Measurements from ENCODE around the gene ICAM2. TPM values are rescaled to one million over a fixed set of nuclear protein-coding genes. Genes with fewer than 3 reads are reported as not detected.
A peak's percentile ranks its signal among the peaks of the same experiment; 100 is the strongest.

ICAM2 gene
- total and polyA plus RNA-seq, 5 experiments from 2014 or later: 89.2 to 306 (median 218) TPM

DNA sequence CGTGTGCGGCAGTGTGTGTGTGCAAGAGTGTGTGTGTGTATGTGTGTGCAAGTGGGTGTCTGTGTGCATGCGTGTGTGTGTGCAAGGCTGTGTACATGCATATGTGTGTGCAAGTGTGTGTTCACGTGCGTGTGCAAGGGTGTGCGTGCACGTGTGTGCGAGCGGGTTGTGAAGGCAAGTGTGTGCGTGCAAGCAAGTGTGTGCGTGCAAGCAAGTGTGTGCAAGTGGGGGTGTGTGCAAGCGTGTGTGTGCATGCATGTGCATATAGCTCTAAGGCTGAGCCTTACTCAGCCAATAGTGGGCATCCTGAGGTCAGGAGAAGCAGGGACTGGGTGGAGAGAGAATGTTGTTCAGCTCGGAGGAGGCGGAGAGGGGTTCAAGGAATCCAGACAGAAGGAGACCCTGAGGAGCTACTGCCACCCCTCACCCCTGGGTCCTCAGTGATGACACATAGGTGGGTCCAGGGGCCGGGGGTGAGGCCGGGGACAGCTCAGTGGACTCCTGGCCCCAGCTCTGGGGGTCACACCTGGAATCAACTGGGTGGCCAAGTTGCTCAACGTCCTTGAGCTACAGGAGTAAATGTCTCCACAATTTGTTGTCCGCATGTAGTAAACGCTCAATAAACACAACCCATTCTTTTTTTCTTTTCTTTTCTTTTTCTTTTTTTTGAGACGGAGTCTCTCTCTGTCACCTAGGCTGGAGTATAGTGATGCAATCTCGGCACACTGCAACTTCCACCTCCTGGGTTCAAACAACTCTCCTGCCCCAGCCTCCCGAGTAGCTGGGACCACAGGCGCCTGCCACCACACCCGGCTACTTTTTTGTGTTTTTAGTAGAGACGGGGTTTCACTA, 20.5 kb downstream of the ICAM2 start:
- peaks cover 0 to 23% (median 11%) of the 10 kb centered on the region in 3 donors for H3K36me3 Mint-ChIP-seq
- DNase-seq (no peak), ATAC-seq (no peak)
- peak overlapping the region; percentile 32 to 93 (median 74) for H3K4me3 Mint-ChIP-seq
- H3K4me1 Mint-ChIP-seq: peaks cover 9 to 34% (median 31%) of the 10 kb centered on the region in 4 donors
- POLR2A ChIA-PET: interaction anchor here (0.7 to 8.1 kb wide), 6 partner anchors 9 to 417 kb away, joined by 3 to 150 read pairs (median 4); partner anchors contain the start of gene ICAM2
- H3K27me3 Mint-ChIP-seq: no peaks in the 10 kb centered on the region
- H3K27ac Mint-ChIP-seq: peak overlapping the region; percentile 52 to 93 (median 78)
- H3K9me3 Mint-ChIP-seq: no peaks in the 10 kb centered on the region

DNA sequence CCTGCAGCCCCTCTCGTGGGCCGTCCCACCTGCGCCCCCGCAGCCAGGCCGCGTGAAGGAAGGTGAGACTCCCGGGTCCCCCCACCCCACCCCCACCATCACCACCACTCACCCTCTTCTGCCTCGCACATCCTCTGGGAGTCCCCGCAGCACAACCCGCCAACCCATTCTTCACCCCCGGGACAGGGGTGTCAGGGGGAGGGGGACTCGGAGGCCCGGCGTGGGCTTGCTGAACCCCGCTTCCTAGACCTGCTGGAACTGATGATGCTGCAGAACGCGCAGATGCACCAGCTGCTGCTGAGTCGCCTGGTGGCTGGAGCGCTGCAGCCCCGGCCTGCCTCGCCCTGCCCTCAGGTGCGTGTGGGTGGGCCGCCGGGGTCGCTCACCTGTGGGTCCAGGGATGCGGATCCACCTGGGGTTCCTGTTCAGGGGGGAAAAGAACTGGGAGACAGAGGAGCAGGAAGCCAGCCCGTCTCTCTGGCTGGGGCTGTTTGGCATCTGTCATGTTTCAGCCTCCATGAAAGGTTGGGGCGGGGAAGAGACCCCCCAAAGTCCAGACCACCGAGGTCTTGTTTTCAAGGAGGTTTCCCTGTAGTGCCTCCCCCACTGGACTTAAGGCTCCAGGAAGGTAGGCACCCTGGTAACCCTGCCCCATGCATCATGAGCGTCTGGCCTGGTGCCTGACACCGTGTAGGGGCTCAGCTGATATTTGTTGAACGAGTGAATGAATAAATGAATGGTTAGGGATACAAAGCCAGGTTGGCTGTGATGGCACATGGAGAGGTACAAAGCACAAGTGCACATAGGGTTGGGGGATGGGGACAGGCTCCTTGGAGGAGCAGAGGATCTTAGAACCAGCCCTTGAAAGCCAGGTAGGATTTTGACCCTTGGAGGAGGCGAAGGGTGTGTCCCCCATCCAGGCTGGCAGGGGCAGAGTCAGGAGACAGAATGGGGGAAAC, 21.4 kb downstream of the ICAM2 start:
- Mint-ChIP-seq H3K36me3 (peaks cover 0 to 13% (median 7%) of the 10 kb centered on the region in 3 donors), H3K27ac (peak overlapping the region; percentile 52 to 93 (median 74)), H3K27me3 (no peaks in the 10 kb centered on the region), H3K9me3 (no peaks in the 10 kb centered on the region), H3K4me1 (peaks cover 9 to 40% (median 32%) of the 10 kb centered on the region in 4 donors), H3K4me3 (peak overlapping the region; percentile 67 to 93 (median 80))
- POLR2A ChIA-PET: interaction anchor here (0.9 to 8.1 kb wide), 7 partner anchors 8 to 150 kb away, joined by 3 to 150 read pairs (median 4); partner anchors contain the start of gene ICAM2
- DNase-seq (peak in 3 of 10 donors; percentile 22 to 24 (median 24)), ATAC-seq (peak; percentile 28 to 53)

DNA sequence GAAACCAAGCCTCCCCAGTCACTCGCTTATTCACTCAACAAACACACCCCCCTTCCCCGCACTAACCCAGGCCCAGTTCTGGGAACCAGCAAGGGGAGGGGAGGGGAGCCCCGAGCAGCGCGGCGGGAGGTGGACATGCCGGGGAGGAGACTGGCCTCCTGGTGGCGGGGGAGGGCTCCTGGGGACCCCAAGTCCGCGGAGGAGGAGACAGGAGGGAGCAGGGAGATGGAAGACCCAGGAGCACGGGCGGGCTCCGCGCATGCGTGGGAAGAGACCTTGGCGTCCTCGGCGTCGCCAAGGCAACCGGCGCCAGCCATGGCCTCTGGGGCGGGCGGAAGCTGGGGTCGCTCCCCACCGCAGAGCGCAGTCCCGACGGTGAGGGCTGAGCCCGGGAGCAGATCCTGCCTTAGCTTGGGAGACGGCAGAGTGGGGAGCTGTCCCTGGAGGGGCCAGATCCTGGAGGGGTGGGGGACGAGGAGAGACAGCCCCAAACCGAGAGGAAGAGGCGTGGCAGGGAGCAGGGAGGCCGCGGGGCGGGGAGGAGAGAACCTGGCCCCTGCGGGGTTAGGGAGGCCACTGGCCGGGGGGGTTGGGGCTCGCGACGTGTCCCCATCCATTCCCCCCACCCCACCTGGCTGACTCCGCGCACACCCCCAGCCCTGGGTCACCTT, 22.2 kb downstream of the ICAM2 start, which contains the start of gene PRR29:
Gene PRR29, plus strand, starts transcription at position 302 of the 671 bp plus-strand sequence. Its CDS starts 14 bp downstream, at position 316.
- peak within 1 kb of the TSS; percentile 84 to 94 (median 89) for H3K4me3 Mint-ChIP-seq
- no peaks in the 10 kb centered on the region for H3K27me3 Mint-ChIP-seq
- H3K27ac Mint-ChIP-seq: peak within 1 kb of the TSS; percentile 55 to 92 (median 81)
- no peaks in the 10 kb centered on the region for H3K9me3 Mint-ChIP-seq
- DNase-seq (peak; percentile 61 to 85 (median 74)), ATAC-seq (peak; percentile 81 to 82)
- H3K36me3 Mint-ChIP-seq: peaks cover 0 to 5% (median 0%) of the 10 kb centered on the region in 3 donors
- POLR2A ChIA-PET: interaction anchor here (0.9 to 8.1 kb wide), 6 partner anchors 10 to 150 kb away, joined by 3 to 150 read pairs (median 4); partner anchors contain the start of gene ICAM2
- H3K4me1 Mint-ChIP-seq: peaks cover 13 to 46% (median 38%) of the 10 kb centered on the region in 4 donors

DNA sequence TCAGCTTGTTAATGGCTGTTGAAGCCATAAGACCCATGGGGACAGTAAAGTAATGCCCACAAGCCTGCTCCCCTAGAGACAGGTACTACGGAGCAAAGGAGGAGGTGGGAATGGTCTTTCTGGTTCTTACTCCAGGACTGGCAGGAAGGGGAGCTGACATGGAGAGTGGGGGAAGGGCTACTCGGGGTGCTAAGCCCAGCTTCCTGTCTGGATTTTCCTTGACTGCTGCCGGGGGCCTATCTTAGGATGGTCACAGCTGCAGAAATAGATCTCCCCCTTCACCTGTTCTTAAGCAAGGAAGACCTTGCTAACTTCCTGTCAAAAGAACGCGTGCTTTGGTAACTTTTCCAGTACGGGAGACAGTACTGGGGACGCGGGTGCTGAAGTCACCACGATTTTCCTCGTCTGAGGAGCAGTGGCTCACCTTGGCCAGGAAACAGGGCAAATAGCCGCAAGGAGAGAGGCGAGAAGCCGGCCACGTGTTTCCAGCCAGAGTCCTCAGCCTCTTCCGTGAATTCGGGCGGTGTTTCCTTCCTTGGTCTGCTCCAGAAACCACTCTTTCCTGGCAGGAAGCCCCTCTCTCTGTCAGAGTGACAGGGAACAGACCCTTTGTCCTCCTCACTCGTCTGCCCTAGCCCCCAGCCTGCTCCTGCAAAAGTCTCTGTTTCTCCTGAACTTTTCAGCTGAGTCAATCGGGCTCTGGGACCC, 22.9 kb downstream of the ICAM2 start:
- Mint-ChIP-seq H3K4me1 (peaks cover 16 to 50% (median 43%) of the 10 kb centered on the region in 4 donors), H3K4me3 (peak overlapping the region; percentile 84 to 94 (median 89)), H3K27ac (peak overlapping the region; percentile 45 to 92 (median 79)), H3K9me3 (no peaks in the 10 kb centered on the region), H3K27me3 (no peaks in the 10 kb centered on the region), H3K36me3 (peaks cover 0 to 2% (median 0%) of the 10 kb centered on the region in 3 donors)
- POLR2A ChIA-PET: interaction anchor here (0.9 to 8.1 kb wide), 6 partner anchors 9 to 149 kb away, joined by 3 to 150 read pairs (median 4); partner anchors contain the start of gene ICAM2
- ATAC-seq (peak in 1 of 2 donors; percentile 1), DNase-seq (no peak)

DNA sequence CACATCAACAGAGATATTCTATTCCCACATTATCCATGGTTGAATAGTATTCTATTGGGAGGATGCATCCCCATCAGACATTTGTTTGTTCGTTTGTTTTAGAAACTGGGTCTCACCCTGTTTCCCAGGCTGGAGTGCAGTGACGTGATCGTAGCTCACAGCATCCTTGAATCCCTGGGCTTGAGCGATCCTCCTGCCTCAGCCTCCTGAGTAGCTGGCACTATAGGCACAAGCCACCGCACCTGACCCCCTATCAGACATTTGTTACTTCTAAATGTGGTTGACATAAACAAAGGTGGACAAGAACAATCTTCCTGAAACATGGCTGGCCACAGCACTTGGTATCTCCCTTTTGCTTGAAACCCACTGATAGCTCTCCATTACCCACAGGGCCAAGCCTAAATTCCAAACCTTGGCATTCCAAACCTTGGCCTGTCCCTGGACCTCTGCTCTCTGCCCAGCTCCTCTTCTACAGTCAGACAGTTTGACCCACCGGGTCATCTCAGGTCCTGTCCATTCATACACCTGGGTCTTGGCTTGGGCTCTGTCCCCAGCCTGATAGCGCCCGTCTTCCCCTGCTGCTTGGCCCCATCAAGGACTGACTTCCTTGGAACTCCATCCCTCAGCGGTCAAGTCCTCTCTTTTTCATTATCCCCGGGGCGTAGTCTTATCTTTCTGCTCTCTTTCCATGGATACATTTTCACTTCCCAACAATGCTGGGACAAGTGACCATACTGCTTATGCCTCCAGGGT, 23.8 kb downstream of the ICAM2 start:
- H3K27ac Mint-ChIP-seq: peak overlapping the region in 4 of 10 donors; percentile 43 to 81 (median 46)
- H3K9me3 Mint-ChIP-seq: no peaks in the 10 kb centered on the region

DNA sequence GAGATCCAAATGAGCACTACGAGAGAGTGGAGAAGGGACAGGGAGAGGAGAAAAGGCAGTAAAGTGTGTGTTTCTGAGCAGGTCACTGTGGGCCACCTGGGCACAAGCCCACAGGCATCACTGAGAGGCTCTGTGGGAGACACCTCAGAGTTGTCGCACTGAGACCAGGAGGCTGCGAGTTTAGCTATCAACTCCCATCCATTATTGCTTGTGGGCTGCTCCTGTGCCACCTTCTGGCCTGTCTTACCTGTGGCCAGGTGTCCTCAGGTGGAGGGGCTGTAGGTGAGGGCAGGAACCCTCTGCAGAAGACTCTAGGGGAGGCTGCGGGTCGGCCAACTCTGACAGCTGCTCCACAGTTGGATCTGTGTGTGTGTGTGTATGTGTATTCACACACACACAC, 24.8 kb downstream of the ICAM2 start:
- ATAC-seq (no peak), DNase-seq (no peak)
- no peaks in the 10 kb centered on the region for H3K36me3 Mint-ChIP-seq
- H3K4me3 Mint-ChIP-seq: peak overlapping the region in 2 of 10 donors; percentile 53 to 56
- H3K9me3 Mint-ChIP-seq: no peaks in the 10 kb centered on the region
- H3K4me1 Mint-ChIP-seq: peaks cover 19 to 64% (median 53%) of the 10 kb centered on the region in 4 donors
- POLR2A ChIA-PET: interaction anchor here (0.6 kb wide), 2 partner anchors 23 to 25 kb away, joined by 3 to 5 read pairs; partner anchors contain the start of gene ICAM2
- H3K27me3 Mint-ChIP-seq: no peaks in the 10 kb centered on the region
- H3K27ac Mint-ChIP-seq: peak overlapping the region in 5 of 10 donors; percentile 16 to 86 (median 34)

More for the DNA sequence above, 23.8 kb downstream of the ICAM2 start:
- ATAC-seq (no peak), DNase-seq (no peak)
- POLR2A ChIA-PET: interaction anchor here (0.8 to 8.1 kb wide), 2 partner anchors 20 to 27 kb away, joined by 3 to 150 read pairs; partner anchors contain the start of gene ICAM2
- Mint-ChIP-seq H3K27me3 (no peaks in the 10 kb centered on the region), H3K4me1 (peaks cover 17 to 59% (median 47%) of the 10 kb centered on the region in 4 donors), H3K4me3 (peak overlapping the region in 4 of 10 donors; percentile 33 to 87 (median 62)), H3K36me3 (no peaks in the 10 kb centered on the region)

DNA sequence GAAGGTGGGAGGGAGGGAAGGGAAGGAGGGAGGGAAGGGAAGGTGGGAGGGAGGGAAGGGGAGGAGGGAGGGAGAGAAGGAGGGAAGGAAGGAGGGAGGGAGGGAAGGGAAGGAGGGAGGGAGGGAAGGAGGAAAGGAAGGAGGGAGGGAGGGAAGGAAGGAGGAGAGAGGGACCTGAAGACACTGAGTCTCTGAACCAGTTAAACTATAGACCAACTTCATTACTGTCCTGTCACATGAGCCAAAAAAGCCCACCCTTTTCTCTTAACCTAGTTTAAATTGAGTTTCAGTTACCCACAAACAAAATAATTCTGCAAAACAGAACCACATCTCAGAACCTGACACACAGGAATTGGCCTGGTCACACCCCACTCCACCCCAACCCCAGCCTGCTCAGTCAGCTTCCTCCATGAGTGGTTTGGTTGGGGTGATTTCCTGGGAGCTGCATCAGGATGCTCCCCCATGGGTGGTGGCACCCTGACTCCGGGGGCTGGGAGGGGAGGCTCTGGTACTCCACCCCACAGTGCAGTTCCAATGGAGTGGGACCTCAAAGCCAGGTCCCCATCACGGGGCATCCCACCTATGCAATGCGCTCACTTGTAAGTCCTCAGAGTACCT, 27.0 kb downstream of the ICAM2 start:
- H3K4me3 Mint-ChIP-seq: peak overlapping the region in 2 of 10 donors; percentile 34 to 38
- H3K4me1 Mint-ChIP-seq: peaks cover 20 to 58% (median 47%) of the 10 kb centered on the region in 4 donors
- no peaks in the 10 kb centered on the region for H3K36me3 Mint-ChIP-seq
- no peaks in the 10 kb centered on the region for H3K27me3 Mint-ChIP-seq
- peak overlapping the region in 6 of 10 donors; percentile 9 to 85 (median 46) for H3K27ac Mint-ChIP-seq
- H3K9me3 Mint-ChIP-seq: no peaks in the 10 kb centered on the region
- DNase-seq (peak in 2 of 10 donors; percentile 32 to 34), ATAC-seq (peak in 1 of 2 donors; percentile 34)
- POLR2A ChIA-PET: interaction anchor here (0.7 to 1.6 kb wide), 6 partner anchors 8 to 60 kb away, joined by 3 to 13 read pairs (median 4); partner anchors contain the start of gene ICAM2

DNA sequence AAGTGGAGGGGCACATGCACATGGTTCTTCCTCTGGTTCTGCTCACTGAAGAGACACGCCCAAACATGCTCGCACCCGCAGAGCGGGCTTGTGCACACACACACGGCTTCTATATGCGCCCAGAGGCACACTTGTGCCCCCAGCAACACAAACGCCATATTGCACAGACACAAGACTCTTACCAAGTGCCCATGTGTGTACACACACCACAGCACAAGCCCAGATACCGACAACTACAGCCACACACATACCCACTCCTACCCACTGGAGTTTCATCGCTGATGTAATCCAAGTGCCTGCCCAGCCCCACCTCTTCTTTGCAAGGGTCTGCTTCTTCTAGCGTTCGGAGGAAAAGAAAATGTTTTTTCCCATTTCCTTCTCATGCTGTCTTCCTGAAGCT, 28.8 kb downstream of the ICAM2 start:
- DNase-seq (no peak), ATAC-seq (no peak)
- no peaks in the 10 kb centered on the region for H3K27me3 Mint-ChIP-seq
- no peaks in the 10 kb centered on the region for H3K9me3 Mint-ChIP-seq
- H3K36me3 Mint-ChIP-seq: no peaks in the 10 kb centered on the region
- peak overlapping the region in 2 of 10 donors; percentile 7 to 38 for H3K27ac Mint-ChIP-seq
- POLR2A ChIA-PET: interaction anchor here (0.7 to 1.2 kb wide), 2 partner anchors 48 to 1126 kb away, joined by 3 to 4 read pairs; no protein-coding TSS in a partner anchor
- peaks cover 20 to 48% (median 34%) of the 10 kb centered on the region in 4 donors for H3K4me1 Mint-ChIP-seq
- H3K4me3 Mint-ChIP-seq: peak overlapping the region in 4 of 10 donors; percentile 12 to 84 (median 51)

DNA sequence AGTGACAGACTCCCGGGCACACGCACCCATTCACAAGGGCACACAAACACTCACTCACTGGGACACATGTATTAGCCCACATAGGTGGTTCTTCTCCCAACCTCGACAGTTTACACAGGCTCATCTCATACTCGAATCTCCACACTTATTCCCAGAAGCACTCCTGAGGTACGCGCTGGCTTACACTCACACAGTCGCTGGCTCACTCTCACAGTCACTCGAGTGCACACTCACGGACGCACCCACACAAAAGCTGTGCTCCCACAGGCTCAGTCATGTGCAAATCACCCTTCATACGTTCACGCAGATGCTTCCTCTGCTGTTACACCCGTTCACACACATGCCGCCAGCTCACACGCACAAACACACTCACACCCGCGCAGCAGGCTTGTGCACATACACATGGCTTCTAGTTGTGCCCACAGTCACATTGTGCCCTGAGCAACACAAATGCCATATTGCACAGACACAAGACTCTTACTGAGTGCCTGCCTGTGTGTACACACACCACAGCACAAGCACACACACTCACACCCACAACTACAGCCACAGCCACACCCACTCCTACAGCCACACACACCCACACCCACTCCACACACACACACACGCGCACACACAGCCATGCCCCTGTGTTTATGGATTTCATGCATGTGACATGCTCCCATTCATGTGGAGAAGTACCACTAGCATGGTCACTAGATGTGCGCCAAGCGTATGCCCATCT, 30.6 kb downstream of the ICAM2 start:
- no peaks in the 10 kb centered on the region for H3K36me3 Mint-ChIP-seq
- H3K27ac Mint-ChIP-seq: peak overlapping the region in 6 of 10 donors; percentile 53 to 83 (median 73)
- POLR2A ChIA-PET: interaction anchor here (1.0 to 2.1 kb wide), 8 partner anchors 10 to 71 kb away, joined by 3 to 12 read pairs (median 6); partner anchors contain the start of genes GH1 and ICAM2
- H3K4me1 Mint-ChIP-seq: peaks cover 20 to 63% (median 43%) of the 10 kb centered on the region in 4 donors
- no peaks in the 10 kb centered on the region for H3K27me3 Mint-ChIP-seq
- H3K9me3 Mint-ChIP-seq: no peaks in the 10 kb centered on the region
- peak overlapping the region in 4 of 10 donors; percentile 10 to 84 (median 73) for H3K4me3 Mint-ChIP-seq
- no peak for ATAC-seq
- DNase-seq: no peak

All from naive thymus-derived CD8-positive, alpha-beta T cell (primary cell).